Liver (tissue), 3 donors: Measurements from ENCODE around the gene ARID3C.

Experiments
- CTCF ChIP-seq: fragments of 150-350 bp; IDR thresholded peaks from 2 replicates; pipeline ENCODE4 v1.5.1; 2017; ENCODE audit warnings: improper control_type of control experiment, low read depth, low read length; ENCODE audit not compliant: missing input control
- FOXA1 ChIP-seq: IDR thresholded peaks from 2 replicates; pipeline ENCODE4 v1.6.1; 2016; ENCODE audit warnings: antibody characterized with exemption
- MAX ChIP-seq: IDR thresholded peaks from 2 replicates; pipeline ENCODE4 v1.6.1; 2016; ENCODE audit warnings: antibody characterized with exemption
- SP1 ChIP-seq: IDR thresholded peaks from 2 replicates; pipeline ENCODE4 v1.6.1; 2018; ENCODE audit warnings: antibody characterized with exemption, mild to moderate bottlenecking
- YY1 ChIP-seq: IDR thresholded peaks from 2 replicates; pipeline ENCODE4 v1.6.1; 2016; ENCODE audit warnings: antibody characterized with exemption, mild to moderate bottlenecking
- TF ChIP-seq, protein P1 (sequence below): IDR thresholded peaks from 2 replicates; pipeline ENCODE4 v1.6.1; 2016; ENCODE audit warnings: antibody characterized with exemption, mild to moderate bottlenecking
- donor health status: healthy.
- donor health status: healthy.

GRCh38 chr9:34606190-34606589 lies 22.7 kb downstream of the ARID3C start:
- no peak for TF ChIP-seq MAX
- no peak for TF ChIP-seq CTCF
- TF ChIP-seq, protein P1, sequence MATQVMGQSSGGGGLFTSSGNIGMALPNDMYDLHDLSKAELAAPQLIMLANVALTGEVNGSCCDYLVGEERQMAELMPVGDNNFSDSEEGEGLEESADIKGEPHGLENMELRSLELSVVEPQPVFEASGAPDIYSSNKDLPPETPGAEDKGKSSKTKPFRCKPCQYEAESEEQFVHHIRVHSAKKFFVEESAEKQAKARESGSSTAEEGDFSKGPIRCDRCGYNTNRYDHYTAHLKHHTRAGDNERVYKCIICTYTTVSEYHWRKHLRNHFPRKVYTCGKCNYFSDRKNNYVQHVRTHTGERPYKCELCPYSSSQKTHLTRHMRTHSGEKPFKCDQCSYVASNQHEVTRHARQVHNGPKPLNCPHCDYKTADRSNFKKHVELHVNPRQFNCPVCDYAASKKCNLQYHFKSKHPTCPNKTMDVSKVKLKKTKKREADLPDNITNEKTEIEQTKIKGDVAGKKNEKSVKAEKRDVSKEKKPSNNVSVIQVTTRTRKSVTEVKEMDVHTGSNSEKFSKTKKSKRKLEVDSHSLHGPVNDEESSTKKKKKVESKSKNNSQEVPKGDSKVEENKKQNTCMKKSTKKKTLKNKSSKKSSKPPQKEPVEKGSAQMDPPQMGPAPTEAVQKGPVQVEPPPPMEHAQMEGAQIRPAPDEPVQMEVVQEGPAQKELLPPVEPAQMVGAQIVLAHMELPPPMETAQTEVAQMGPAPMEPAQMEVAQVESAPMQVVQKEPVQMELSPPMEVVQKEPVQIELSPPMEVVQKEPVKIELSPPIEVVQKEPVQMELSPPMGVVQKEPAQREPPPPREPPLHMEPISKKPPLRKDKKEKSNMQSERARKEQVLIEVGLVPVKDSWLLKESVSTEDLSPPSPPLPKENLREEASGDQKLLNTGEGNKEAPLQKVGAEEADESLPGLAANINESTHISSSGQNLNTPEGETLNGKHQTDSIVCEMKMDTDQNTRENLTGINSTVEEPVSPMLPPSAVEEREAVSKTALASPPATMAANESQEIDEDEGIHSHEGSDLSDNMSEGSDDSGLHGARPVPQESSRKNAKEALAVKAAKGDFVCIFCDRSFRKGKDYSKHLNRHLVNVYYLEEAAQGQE, result no peak
- no peak for TF ChIP-seq SP1
- no peak for TF ChIP-seq YY1
- TF ChIP-seq FOXA1, result no peak
